Breast epithelium (tissue), 3 donors: ENCODE measurements around the gene MOCS1.

ENCODE experiments used
- POLR2AphosphoS5 ChIP-seq, 3 donors: sonication (generic); formaldehyde crosslinking; IDR thresholded peaks; one replicate each; pipeline ENCODE4 v1.6.1; 2017; ENCODE audit warnings: antibody characterized with exemption in 3 of 3
- TF ChIP-seq, protein P1 (sequence below), 3 donors: fragments of 450-650 bp; IDR thresholded peaks; one replicate each; pipeline ENCODE4 v1.5.1; 2016 to 2017; ENCODE audit warnings: antibody characterized with exemption in 3 of 3, mild to moderate bottlenecking in 3 of 3, moderate library complexity in 3 of 3

DNA sequence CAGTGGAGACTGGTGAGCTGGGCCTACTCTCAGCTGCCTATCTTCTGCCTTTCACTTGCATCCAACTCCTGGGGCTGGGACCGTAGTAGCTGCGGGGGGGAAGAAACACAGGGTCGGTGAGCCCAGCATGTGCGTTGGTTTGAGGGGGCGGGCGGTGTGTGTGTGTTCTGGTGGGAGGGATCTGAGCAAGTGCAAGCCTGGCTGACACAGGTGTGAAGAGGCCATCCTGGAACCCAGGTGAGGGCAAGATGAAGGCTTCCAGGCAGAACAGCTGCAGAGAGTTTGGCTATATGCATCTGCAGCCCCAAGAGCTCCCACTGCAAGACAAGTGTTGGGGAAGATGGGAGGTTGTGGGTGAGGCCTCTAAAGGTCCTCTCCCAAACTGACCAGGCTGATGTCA, 30.6 kb downstream of the MOCS1 start:
- TF ChIP-seq, protein P1, sequence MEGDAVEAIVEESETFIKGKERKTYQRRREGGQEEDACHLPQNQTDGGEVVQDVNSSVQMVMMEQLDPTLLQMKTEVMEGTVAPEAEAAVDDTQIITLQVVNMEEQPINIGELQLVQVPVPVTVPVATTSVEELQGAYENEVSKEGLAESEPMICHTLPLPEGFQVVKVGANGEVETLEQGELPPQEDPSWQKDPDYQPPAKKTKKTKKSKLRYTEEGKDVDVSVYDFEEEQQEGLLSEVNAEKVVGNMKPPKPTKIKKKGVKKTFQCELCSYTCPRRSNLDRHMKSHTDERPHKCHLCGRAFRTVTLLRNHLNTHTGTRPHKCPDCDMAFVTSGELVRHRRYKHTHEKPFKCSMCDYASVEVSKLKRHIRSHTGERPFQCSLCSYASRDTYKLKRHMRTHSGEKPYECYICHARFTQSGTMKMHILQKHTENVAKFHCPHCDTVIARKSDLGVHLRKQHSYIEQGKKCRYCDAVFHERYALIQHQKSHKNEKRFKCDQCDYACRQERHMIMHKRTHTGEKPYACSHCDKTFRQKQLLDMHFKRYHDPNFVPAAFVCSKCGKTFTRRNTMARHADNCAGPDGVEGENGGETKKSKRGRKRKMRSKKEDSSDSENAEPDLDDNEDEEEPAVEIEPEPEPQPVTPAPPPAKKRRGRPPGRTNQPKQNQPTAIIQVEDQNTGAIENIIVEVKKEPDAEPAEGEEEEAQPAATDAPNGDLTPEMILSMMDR (IDR thresholded peaks at IDR 0.05): no peak
- no peak for TF ChIP-seq POLR2AphosphoS5 (IDR thresholded peaks at IDR 0.05)
